H9 (cell line): ENCODE results near the gene GPX2. TPM values are rescaled to one million over a fixed set of nuclear protein-coding genes. Genes with fewer than 3 reads are reported as not detected.

ENCODE experiments used
- DNase-seq: peaks from one replicate; pipeline ENCODE4 v3.0.0-alpha.2; 2017
- H2AFZ ChIP-seq: one replicate; pipeline ENCODE4 v1.6.1; 2013; ENCODE audit warnings: mild to moderate bottlenecking, low read length, control low read depth, moderate library complexity
- H2AK5ac ChIP-seq: 2 replicates; pipeline ENCODE4 v1.6.1; 2013; ENCODE audit warnings: low read length, control low read depth, mixed read lengths; ENCODE audit not compliant: insufficient read length
- H2BK120ac ChIP-seq: one replicate; pipeline ENCODE4 v1.6.1; 2013; ENCODE audit warnings: low read depth, mild to moderate bottlenecking, low read length, control low read depth, inconsistent platforms; ENCODE audit not compliant: poor library complexity, severe bottlenecking
- H2BK12ac ChIP-seq: 2 replicates; pipeline ENCODE4 v1.6.1; 2013; ENCODE audit warnings: low read length, control low read depth, mixed read lengths, low read depth; ENCODE audit not compliant: insufficient read length
- H2BK15ac ChIP-seq: 2 replicates; pipeline ENCODE4 v1.6.1; 2013; ENCODE audit warnings: low read depth, low read length, control low read depth
- H2BK20ac ChIP-seq: one replicate; pipeline ENCODE4 v1.6.1; 2013; ENCODE audit warnings: low read depth, mild to moderate bottlenecking, low read length, control low read depth, inconsistent platforms; ENCODE audit not compliant: poor library complexity, severe bottlenecking
- H2BK5ac ChIP-seq: 2 replicates; pipeline ENCODE4 v1.6.1; 2013; ENCODE audit warnings: low read length, control low read depth, mixed read lengths; ENCODE audit not compliant: insufficient read length
- H3K14ac ChIP-seq: 2 replicates; pipeline ENCODE4 v1.6.1; 2013; ENCODE audit warnings: low read length, control low read depth; ENCODE audit not compliant: insufficient read depth
- H3K18ac ChIP-seq: 2 replicates; pipeline ENCODE4 v1.6.1; 2013; ENCODE audit warnings: low read depth, mild to moderate bottlenecking, mixed read lengths, low read length, control low read depth; ENCODE audit not compliant: insufficient read length
- H3K23ac ChIP-seq: 2 replicates; pipeline ENCODE4 v1.6.1; 2013; ENCODE audit warnings: low read length, control low read depth, mixed read lengths, low read depth; ENCODE audit not compliant: insufficient read length
- H3K23me2 ChIP-seq: 2 replicates; pipeline ENCODE4 v1.6.1; 2013; ENCODE audit warnings: low read depth, mild to moderate bottlenecking, mixed read lengths, low read length, control low read depth; ENCODE audit not compliant: insufficient read length, poor library complexity, severe bottlenecking
- H3K27ac ChIP-seq: 2 replicates; pipeline ENCODE4 v1.5.1; 2013; ENCODE audit warnings: low read length, control low read depth, mixed read lengths, low read depth; ENCODE audit not compliant: insufficient read length
- H3K27me3 ChIP-seq: 2 replicates; pipeline ENCODE4 v1.6.1; 2013; ENCODE audit warnings: low read length, control low read depth, inconsistent platforms; ENCODE audit not compliant: insufficient read depth
- H3K4ac ChIP-seq: 2 replicates; pipeline ENCODE4 v1.6.1; 2013; ENCODE audit warnings: low read depth, mild to moderate bottlenecking, control low read depth, inconsistent platforms, low read length, moderate library complexity
- H3K4me1 ChIP-seq: 2 replicates; pipeline ENCODE4 v1.6.1; 2013; ENCODE audit warnings: low read length, control low read depth, inconsistent platforms; ENCODE audit not compliant: insufficient read depth
- H3K4me2 ChIP-seq: 2 replicates; pipeline ENCODE4 v1.6.1; 2013; ENCODE audit warnings: low read length, control low read depth, mixed read lengths; ENCODE audit not compliant: insufficient read length, insufficient read depth
- H3K56ac ChIP-seq: 2 replicates; pipeline ENCODE4 v1.6.1; 2013; ENCODE audit warnings: low read depth, mild to moderate bottlenecking, mixed read lengths, low read length, control low read depth; ENCODE audit not compliant: insufficient read length
- H3K79me1 ChIP-seq: 2 replicates; pipeline ENCODE4 v1.6.1; 2013; ENCODE audit warnings: low read depth, mild to moderate bottlenecking, moderate library complexity, low read length, control low read depth, inconsistent platforms; ENCODE audit not compliant: insufficient read depth, poor library complexity, severe bottlenecking
- H3K79me2 ChIP-seq: 2 replicates; pipeline ENCODE4 v1.6.1; 2013; ENCODE audit warnings: low read length, control low read depth, inconsistent platforms; ENCODE audit not compliant: insufficient read depth
- H3K9ac ChIP-seq: 2 replicates; pipeline ENCODE4 v1.6.1; 2013; ENCODE audit warnings: low read length, control low read depth, mixed read lengths; ENCODE audit not compliant: insufficient read length; ENCODE audit errors: extremely low read depth
- H3K9me3 ChIP-seq: one replicate; pipeline ENCODE4 v1.6.1; 2013; ENCODE audit warnings: low read depth, low read length, inconsistent platforms; ENCODE audit not compliant: control insufficient read depth
- H3T11ph ChIP-seq: one replicate; pipeline ENCODE4 v1.6.1; 2013; ENCODE audit warnings: mild to moderate bottlenecking, low read length, control low read depth, inconsistent platforms
- H4K20me1 ChIP-seq: one replicate; pipeline ENCODE4 v1.6.1; 2013; ENCODE audit not compliant: control insufficient read depth, insufficient read length, insufficient read depth
- H4K5ac ChIP-seq: 2 replicates; pipeline ENCODE4 v1.6.1; 2013; ENCODE audit warnings: low read depth, mild to moderate bottlenecking, mixed read lengths, low read length, control low read depth; ENCODE audit not compliant: insufficient read length
- H4K8ac ChIP-seq: replicated peaks from 2 replicates; pipeline ENCODE4 v1.6.1; 2013; ENCODE audit warnings: low read length, control low read depth, mixed read lengths, low read depth; ENCODE audit not compliant: insufficient read length
- H4K91ac ChIP-seq: 2 replicates; pipeline ENCODE4 v1.6.1; 2013; ENCODE audit warnings: low read depth, mild to moderate bottlenecking, moderate library complexity, mixed read lengths, low read length, control low read depth; ENCODE audit not compliant: insufficient read length
- H3K27ac Mint-ChIP-seq, 3 experiments: 2 replicates in 2 of 3; 3 replicates in 1 of 3; pipeline ENCODE4 v1.8.0; 2020 to 2021; ENCODE audit warnings: mixed read lengths in 3 of 3, mild to moderate bottlenecking in 1 of 3, moderate library complexity in 1 of 3
- H3K27me3 Mint-ChIP-seq: 2 replicates; pipeline ENCODE4 v1.8.0; 2021; ENCODE audit warnings: low read depth, mild to moderate bottlenecking, moderate library complexity, mixed read lengths
- H3K36me3 Mint-ChIP-seq, 3 experiments: 2 replicates in 2 of 3; 3 replicates in 1 of 3; pipeline ENCODE4 v1.8.0; 2020 to 2021; ENCODE audit warnings: low read depth in 3 of 3, mixed read lengths in 3 of 3; ENCODE audit not compliant: insufficient read depth in 1 of 3
- H3K4me1 Mint-ChIP-seq, 2 experiments: 2 replicates each; pipeline ENCODE4 v1.8.0; 2020; ENCODE audit warnings: mixed read lengths in 2 of 2
- H3K4me3 Mint-ChIP-seq, 2 experiments: 2 replicates in 1 of 2; 3 replicates in 1 of 2; pipeline ENCODE4 v1.8.0; 2020 to 2021; ENCODE audit warnings: mild to moderate bottlenecking in 2 of 2, mixed read lengths in 2 of 2, moderate library complexity in 1 of 2
- H3K9me3 Mint-ChIP-seq, 2 experiments: 2 replicates in 1 of 2; 3 replicates in 1 of 2; pipeline ENCODE4 v1.8.0; 2020; ENCODE audit warnings: mild to moderate bottlenecking in 2 of 2, mixed read lengths in 2 of 2, moderate library complexity in 1 of 2
- CTCF ChIP-seq: fragments of 200-600 bp; sonication (generic); conservative IDR thresholded peaks from 3 replicates; pipeline ENCODE4 v1.8.0; 2021; ENCODE audit warnings: antibody characterized with exemption, mild to moderate bottlenecking
- WGBS: extraction: QIAGEN DNeasy Blood & Tissue Kit; methylation state at CpG from one replicate; pipeline ENCODE4 v1.1.7; 2013; ENCODE audit warnings: missing lambda C conversion rate, low lambda C conversion rate, mixed read lengths; ENCODE audit not compliant: insufficient read length; ENCODE audit errors: extremely low coverage; 5-methylcytosine and 5-hydroxymethylcytosine counted together
- total RNA-seq: library from RNA; stranded (reverse); gene quantifications from 2 replicates; pipeline ENCODE4 v1.2.1, GENCODE V29; 2021

Gene GPX2
- total RNA-seq, 1 experiment from 2014 or later = 0.79 TPM

DNA sequence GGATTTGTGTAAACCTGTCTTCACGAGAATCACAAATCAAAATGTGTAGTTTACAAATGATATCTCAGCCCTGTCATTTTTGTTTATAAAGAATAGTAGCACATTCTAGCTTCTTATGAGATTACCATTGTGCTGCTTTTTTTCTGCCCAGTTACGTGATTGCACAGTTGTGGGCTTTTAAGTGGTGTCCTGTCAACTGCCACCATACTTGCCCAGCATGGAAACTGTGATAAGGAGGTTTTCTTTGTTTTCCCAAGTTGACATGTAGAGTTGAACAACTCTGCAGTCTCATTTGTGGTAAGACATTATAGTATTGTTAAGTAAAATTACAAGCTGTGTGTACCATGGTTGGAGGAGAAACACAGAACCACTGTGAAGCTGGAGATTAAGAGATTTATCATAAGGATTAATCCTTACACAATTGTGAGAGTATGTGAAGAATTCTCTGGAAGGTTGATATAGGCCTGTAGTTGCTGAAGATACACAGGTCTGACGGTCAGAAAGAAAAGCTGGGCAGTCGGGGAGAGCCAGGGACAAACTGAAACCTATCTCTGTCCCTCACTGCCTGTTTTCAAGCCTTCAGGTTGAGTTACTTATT is 16.0 kb downstream of the GPX2 start:
- no peaks in the 10 kb centered on the region for H3K79me2 ChIP-seq
- WGBS = no CpG with 5 or more reads among the region's 4 CpGs

More for the DNA sequence above, 16.0 kb downstream of the GPX2 start:
- Histone ChIP-seq H2AK5ac (no peak overlapping the region), H2AFZ (no peak overlapping the region), H3K23me2 (no peaks in the 10 kb centered on the region), H4K5ac (no peak overlapping the region), H3K27ac (no peak overlapping the region), H2BK15ac (no peak overlapping the region), H3K4me2 (no peak overlapping the region), H3K27me3 (no peaks in the 10 kb centered on the region), H3T11ph (no peak overlapping the region), H2BK20ac (no peak overlapping the region), H3K56ac (no peak overlapping the region), H3K9ac (no peak overlapping the region), H2BK5ac (no peak overlapping the region), H3K23ac (no peak overlapping the region), H3K4me1 (no peaks in the 10 kb centered on the region), H4K91ac (no peak overlapping the region), H3K79me1 (no peaks in the 10 kb centered on the region), H3K14ac (no peak overlapping the region), H3K9me3 (no peaks in the 10 kb centered on the region), H3K4ac (no peak overlapping the region), H3K18ac (no peak overlapping the region), H2BK120ac (no peak overlapping the region), H2BK12ac (no peak overlapping the region), H4K20me1 (no peaks in the 10 kb centered on the region), H4K8ac (no peak overlapping the region)
- DNase-seq = no peak
- Mint-ChIP-seq H3K4me3 (no peak overlapping the region), H3K27me3 (no peaks in the 10 kb centered on the region), H3K4me1 (no peaks in the 10 kb centered on the region), H3K27ac (no peak overlapping the region), H3K9me3 (no peaks in the 10 kb centered on the region), H3K36me3 (peaks cover 6 to 31% (median 22%) of the 10 kb centered on the region in 3 experiments; a peak in 5 of 7 replicates)
- no peak for TF ChIP-seq CTCF
